HFFc6 (cell line): Measurements from ENCODE around the gene PML. TPM values are rescaled to one million over a fixed set of nuclear protein-coding genes. Genes with fewer than 3 reads are reported as not detected.

Experiments used
- DNase-seq: peaks from one replicate; pipeline ENCODE4 v3.0.0-alpha.2; 2018
- H3K27ac Mint-ChIP-seq: 2 replicates; pipeline ENCODE4 v1.8.0; 2020; ENCODE audit warnings: mild to moderate bottlenecking, mixed read lengths
- H3K27me3 Mint-ChIP-seq: 2 replicates; pipeline ENCODE4 v1.8.0; 2021; ENCODE audit warnings: mild to moderate bottlenecking, moderate library complexity, mixed read lengths; ENCODE audit not compliant: insufficient read depth
- H3K36me3 Mint-ChIP-seq: 2 replicates; pipeline ENCODE4 v1.8.0; 2021; ENCODE audit warnings: low read depth, mixed read lengths
- H3K4me1 Mint-ChIP-seq: 2 replicates; pipeline ENCODE4 v1.8.0; 2020; ENCODE audit warnings: low read depth, mixed read lengths
- H3K4me3 Mint-ChIP-seq: 2 replicates; pipeline ENCODE4 v1.8.0; 2020; ENCODE audit warnings: mild to moderate bottlenecking, moderate library complexity, mixed read lengths
- H3K9me3 Mint-ChIP-seq: 2 replicates; pipeline ENCODE4 v1.8.0; 2020; ENCODE audit warnings: mild to moderate bottlenecking, mixed read lengths
- CTCF ChIP-seq: fragments of 200-600 bp; sonication (generic); IDR thresholded peaks from 2 replicates; pipeline ENCODE4 v1.5.0; 2021; ENCODE audit warnings: antibody characterized with exemption, mild to moderate bottlenecking
- total RNA-seq, 6 experiments: library from RNA; stranded (reverse); fragmentation: NEBNext Ultra II Directional; extraction: Animal tissue kit (Norgen Biotek cat#: 25700); gene quantifications; 2 replicates in 1 of 6; 3 replicates in 5 of 6; pipeline ENCODE4 v1.2.3, GENCODE V29; 2021

Gene PML
- total RNA-seq, 6 experiments from 2014 or later = 45.2 to 51.8 (median 47.5) TPM

GRCh38 chr15:73983773-73984172 is 10.7 kb upstream of the PML start:
- peaks cover 1% of the 10 kb centered on the region for H3K27me3 Mint-ChIP-seq
- DNase-seq = no peak
- H3K9me3 Mint-ChIP-seq = no peaks in the 10 kb centered on the region
- no peak overlapping the region for H3K4me3 Mint-ChIP-seq
- peak overlapping the region; percentile 97 for H3K27ac Mint-ChIP-seq
- no peak for TF ChIP-seq CTCF
- peaks cover 78% of the 10 kb centered on the region for H3K4me1 Mint-ChIP-seq
- peaks cover 8% of the 10 kb centered on the region; the same call in 1 of the 2 replicates for H3K36me3 Mint-ChIP-seq

GRCh38 chr15:73984208-73984979 is 10.1 kb upstream of the PML start:
- no peak overlapping the region; the same call in 1 of the 2 replicates for H3K4me3 Mint-ChIP-seq
- H3K27me3 Mint-ChIP-seq = peaks cover 1% of the 10 kb centered on the region
- H3K9me3 Mint-ChIP-seq = no peaks in the 10 kb centered on the region
- H3K4me1 Mint-ChIP-seq = peaks cover 84% of the 10 kb centered on the region
- peak overlapping the region; percentile 97 for H3K27ac Mint-ChIP-seq
- TF ChIP-seq CTCF = no peak
- peaks cover 8% of the 10 kb centered on the region; the same call in 1 of the 2 replicates for H3K36me3 Mint-ChIP-seq
- no peak for DNase-seq

GRCh38 chr15:73985101-73985873 is 9.2 kb upstream of the PML start:
- Mint-ChIP-seq H3K27me3 (peaks cover 1% of the 10 kb centered on the region), H3K4me3 (no peak overlapping the region), H3K27ac (no peak overlapping the region), H3K36me3 (peaks cover 8% of the 10 kb centered on the region; the same call in 1 of the 2 replicates), H3K4me1 (peaks cover 91% of the 10 kb centered on the region), H3K9me3 (no peaks in the 10 kb centered on the region)
- DNase-seq = no peak
- no peak for TF ChIP-seq CTCF

GRCh38 chr15:73986055-73986775 is 8.3 kb upstream of the PML start:
- H3K27ac Mint-ChIP-seq = no peak overlapping the region
- DNase-seq = no peak
- no peak overlapping the region for H3K4me3 Mint-ChIP-seq
- peaks cover 95% of the 10 kb centered on the region for H3K4me1 Mint-ChIP-seq
- no peak for TF ChIP-seq CTCF
- H3K27me3 Mint-ChIP-seq = peaks cover 1% of the 10 kb centered on the region
- H3K9me3 Mint-ChIP-seq = no peaks in the 10 kb centered on the region
- peaks cover 8% of the 10 kb centered on the region; the same call in 1 of the 2 replicates for H3K36me3 Mint-ChIP-seq

GRCh38 chr15:73986776-73987056 is 7.8 kb upstream of the PML start:
- no peak; the same call in 1 of the 2 replicates for TF ChIP-seq CTCF
- Mint-ChIP-seq H3K36me3 (peaks cover 8% of the 10 kb centered on the region; the same call in 1 of the 2 replicates), H3K4me1 (peaks cover 94% of the 10 kb centered on the region), H3K27me3 (no peaks in the 10 kb centered on the region; the same call in 1 of the 2 replicates), H3K9me3 (no peaks in the 10 kb centered on the region), H3K4me3 (no peak overlapping the region), H3K27ac (no peak overlapping the region)
- no peak for DNase-seq
